ENCODE data around the gene ZNF483. TPM values are rescaled to one million over a fixed set of nuclear protein-coding genes. Genes with fewer than 3 reads are reported as not detected.

ZNF483 gene
- total and polyA plus RNA-seq, 10 donors = 0.14 to 13.7 (median 7.0) TPM

DNA sequence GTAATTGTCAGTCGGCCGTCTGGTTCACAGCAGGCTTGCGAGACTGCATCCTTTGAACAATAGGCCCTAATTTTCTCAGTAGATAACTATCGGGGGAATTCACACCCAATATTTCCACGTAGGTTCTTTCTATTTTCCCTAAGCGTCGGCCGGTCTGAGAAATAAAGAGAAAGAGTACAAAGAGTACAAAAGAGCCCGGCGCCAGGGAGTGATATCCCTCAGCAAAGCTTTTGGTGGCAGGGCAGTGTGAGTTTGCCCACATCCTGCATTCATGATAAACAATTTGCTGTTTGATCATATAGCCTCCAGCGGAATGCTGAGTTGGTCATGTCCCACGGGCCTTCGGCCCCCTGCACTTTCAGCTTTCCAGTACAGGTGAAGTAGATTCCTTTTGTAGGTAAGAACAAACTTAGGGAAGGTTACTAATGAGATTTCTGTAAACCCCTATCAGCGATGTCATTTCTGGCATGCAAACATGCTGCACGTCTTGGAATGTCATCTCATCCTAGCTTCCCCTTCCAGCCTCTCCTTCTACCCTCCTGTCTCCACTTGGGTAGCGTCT is 79.2 kb downstream of the ZNF483 start:
- TF ChIP-seq POLR2A (IDR thresholded peaks at IDR 0.05) = no peak
- TF ChIP-seq, protein P1, sequence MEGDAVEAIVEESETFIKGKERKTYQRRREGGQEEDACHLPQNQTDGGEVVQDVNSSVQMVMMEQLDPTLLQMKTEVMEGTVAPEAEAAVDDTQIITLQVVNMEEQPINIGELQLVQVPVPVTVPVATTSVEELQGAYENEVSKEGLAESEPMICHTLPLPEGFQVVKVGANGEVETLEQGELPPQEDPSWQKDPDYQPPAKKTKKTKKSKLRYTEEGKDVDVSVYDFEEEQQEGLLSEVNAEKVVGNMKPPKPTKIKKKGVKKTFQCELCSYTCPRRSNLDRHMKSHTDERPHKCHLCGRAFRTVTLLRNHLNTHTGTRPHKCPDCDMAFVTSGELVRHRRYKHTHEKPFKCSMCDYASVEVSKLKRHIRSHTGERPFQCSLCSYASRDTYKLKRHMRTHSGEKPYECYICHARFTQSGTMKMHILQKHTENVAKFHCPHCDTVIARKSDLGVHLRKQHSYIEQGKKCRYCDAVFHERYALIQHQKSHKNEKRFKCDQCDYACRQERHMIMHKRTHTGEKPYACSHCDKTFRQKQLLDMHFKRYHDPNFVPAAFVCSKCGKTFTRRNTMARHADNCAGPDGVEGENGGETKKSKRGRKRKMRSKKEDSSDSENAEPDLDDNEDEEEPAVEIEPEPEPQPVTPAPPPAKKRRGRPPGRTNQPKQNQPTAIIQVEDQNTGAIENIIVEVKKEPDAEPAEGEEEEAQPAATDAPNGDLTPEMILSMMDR (IDR thresholded peaks at IDR 0.05 in 8 of 11, conservative IDR thresholded peaks at IDR 0.05 in 3 of 11) = no peak
- no peak for TF ChIP-seq POLR2AphosphoS5 (IDR thresholded peaks at IDR 0.05)
- Histone ChIP-seq H3K36me3 (no peaks in the 10 kb centered on the region), H3K27ac (no peak overlapping the region), H3K4me3 (no peak overlapping the region), H3K27me3 (replicated peaks in 1 of 7) (peaks cover 0 to 41% (median 9%) of the 10 kb centered on the region in 7 donors), H3K4me1 (peaks cover 0 to 11% (median 9%) of the 10 kb centered on the region in 6 donors), H3K9me3 (no peaks in the 10 kb centered on the region)
- intact Hi-C loops (cut with DNase I; ENCODE audit: low total_unique reads) = no loop called here
- 90 to 92% (median 90%) methylated on average over 16 of the region's 16 CpGs for WGBS, 5 donors
- DNase-seq = no peak

DNA sequence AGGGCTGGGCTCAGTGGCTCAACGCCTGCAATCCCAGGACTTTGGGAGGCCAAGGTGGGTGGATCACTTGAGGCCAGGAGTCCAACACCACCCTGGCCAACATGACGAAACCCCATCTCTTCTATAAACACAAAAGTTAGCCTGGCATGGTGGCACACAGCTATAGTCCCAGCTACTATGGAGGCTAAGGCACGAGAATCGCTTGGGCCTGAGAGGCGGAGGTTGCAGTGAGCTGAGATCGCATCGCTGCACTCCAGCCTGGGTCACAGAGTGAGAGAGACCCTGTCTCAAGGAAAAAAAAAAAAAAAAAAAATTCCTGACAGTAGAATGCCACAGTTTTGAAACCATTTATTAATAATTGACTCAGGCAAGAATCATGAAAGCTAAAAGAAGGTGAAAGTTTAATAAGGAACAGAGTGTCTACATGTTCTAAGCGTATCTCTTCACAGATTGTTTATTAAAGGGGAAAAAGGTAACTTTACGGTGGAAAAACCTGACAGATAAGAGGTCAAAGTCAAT is 80.1 kb downstream of the ZNF483 start:
- Histone ChIP-seq H3K4me3 (no peak overlapping the region), H3K4me1 (peaks cover 0 to 1% (median under 1%) of the 10 kb centered on the region in 6 donors), H3K36me3 (no peaks in the 10 kb centered on the region), H3K27ac (no peak overlapping the region), H3K27me3 (replicated peaks in 1 of 7) (peaks cover 0 to 34% (median 0%) of the 10 kb centered on the region in 7 donors), H3K9me3 (no peaks in the 10 kb centered on the region)
- intact Hi-C loops (cut with DNase I; ENCODE audit: low total_unique reads) = no loop called here
- WGBS, 5 donors = 89 to 96% (median 92%) methylated on average over 9 of the region's 9 CpGs
- DNase-seq = no peak
- TF ChIP-seq POLR2AphosphoS5 (IDR thresholded peaks at IDR 0.05) (no peak), POLR2A (IDR thresholded peaks at IDR 0.05) (no peak)
- TF ChIP-seq, protein P1 (IDR thresholded peaks at IDR 0.05 in 8 of 11, conservative IDR thresholded peaks at IDR 0.05 in 3 of 11) = no peak

DNA sequence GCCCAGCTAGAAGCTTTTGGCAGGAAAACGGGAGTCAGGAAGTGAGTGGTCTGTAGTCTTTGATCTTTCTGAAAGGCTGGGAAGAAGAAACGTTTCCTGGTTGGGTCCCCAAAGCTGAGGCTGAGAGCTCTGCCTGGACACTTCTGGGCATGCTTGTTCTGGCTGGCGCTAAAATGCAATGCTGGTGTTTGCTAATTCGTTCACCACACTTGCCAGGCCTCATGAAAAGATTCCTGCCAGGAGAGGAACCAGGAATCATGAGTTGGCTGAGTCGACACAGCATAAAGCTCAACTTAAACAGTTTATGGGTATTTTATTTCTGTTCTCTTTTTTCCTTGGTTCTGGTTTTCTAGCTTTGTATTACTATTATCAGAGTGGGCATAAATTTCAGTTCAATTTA is 85.2 kb downstream of the ZNF483 start:
- no peak for DNase-seq
- no peak overlapping the region for H3K27ac ChIP-seq
- intact Hi-C loops (cut with DNase I; ENCODE audit: low total_unique reads) = no loop called here
- H3K4me1 ChIP-seq = no peaks in the 10 kb centered on the region
- H3K36me3 ChIP-seq = no peaks in the 10 kb centered on the region
- H3K9me3 ChIP-seq = no peaks in the 10 kb centered on the region
- 57 to 68% (median 61%) methylated on average over 5 of the region's 5 CpGs for WGBS, 5 donors
- peaks cover 0 to 47% (median 0%) of the 10 kb centered on the region in 7 donors for H3K27me3 ChIP-seq (replicated peaks in 1 of 7)
- H3K4me3 ChIP-seq = no peak overlapping the region
- TF ChIP-seq POLR2A (IDR thresholded peaks at IDR 0.05) = no peak
- TF ChIP-seq, protein P1 (IDR thresholded peaks at IDR 0.05 in 8 of 11, conservative IDR thresholded peaks at IDR 0.05 in 3 of 11) = no peak
- no peak for TF ChIP-seq POLR2AphosphoS5 (IDR thresholded peaks at IDR 0.05)

DNA sequence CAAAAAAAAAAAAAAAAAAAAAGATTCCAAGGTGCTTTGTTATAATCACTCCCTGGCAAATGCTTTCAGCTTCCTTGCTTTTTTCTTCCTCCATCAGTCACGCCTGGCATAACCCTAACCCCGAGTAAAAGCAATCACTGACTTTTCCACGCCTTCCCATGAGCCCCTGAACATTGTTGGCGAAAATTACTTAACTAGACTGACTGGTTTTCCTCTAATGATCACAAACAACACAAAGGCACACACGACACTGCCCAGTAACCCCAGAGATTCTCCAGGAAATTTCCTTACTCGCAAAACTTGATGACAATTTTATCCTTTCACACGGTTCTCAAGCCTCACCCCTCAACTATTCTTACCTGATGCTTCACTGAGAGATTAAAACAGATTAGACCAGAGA is 85.9 kb downstream of the ZNF483 start:
- H3K36me3 ChIP-seq = no peaks in the 10 kb centered on the region
- TF ChIP-seq POLR2AphosphoS5 (IDR thresholded peaks at IDR 0.05) (no peak), POLR2A (IDR thresholded peaks at IDR 0.05) (no peak)
- TF ChIP-seq, protein P1 (IDR thresholded peaks at IDR 0.05 in 8 of 11, conservative IDR thresholded peaks at IDR 0.05 in 3 of 11) = no peak
- WGBS, 5 donors = 77 to 92% (median 85%) methylated on average over 7 of the region's 7 CpGs
- H3K27ac ChIP-seq = no peak overlapping the region
- H3K4me1 ChIP-seq = no peaks in the 10 kb centered on the region
- intact Hi-C loops (cut with DNase I; ENCODE audit: low total_unique reads) = no loop called here
- H3K4me3 ChIP-seq = no peak overlapping the region
- DNase-seq = no peak
- H3K27me3 ChIP-seq (replicated peaks in 1 of 7) = peaks cover 0 to 49% (median 0%) of the 10 kb centered on the region in 7 donors
- no peaks in the 10 kb centered on the region for H3K9me3 ChIP-seq
